GM12874 (cell line): ENCODE data around the gene ZEB2.

ENCODE experiments used
- TF ChIP-seq, protein P1 (sequence below): IDR thresholded peaks from 2 replicates; pipeline ENCODE4 v1.5.1; 2011; ENCODE audit warnings: low read depth, mild to moderate bottlenecking, control low read depth, low read length, moderate library complexity; ENCODE audit not compliant: insufficient read depth

ZEB2 gene

DNA sequence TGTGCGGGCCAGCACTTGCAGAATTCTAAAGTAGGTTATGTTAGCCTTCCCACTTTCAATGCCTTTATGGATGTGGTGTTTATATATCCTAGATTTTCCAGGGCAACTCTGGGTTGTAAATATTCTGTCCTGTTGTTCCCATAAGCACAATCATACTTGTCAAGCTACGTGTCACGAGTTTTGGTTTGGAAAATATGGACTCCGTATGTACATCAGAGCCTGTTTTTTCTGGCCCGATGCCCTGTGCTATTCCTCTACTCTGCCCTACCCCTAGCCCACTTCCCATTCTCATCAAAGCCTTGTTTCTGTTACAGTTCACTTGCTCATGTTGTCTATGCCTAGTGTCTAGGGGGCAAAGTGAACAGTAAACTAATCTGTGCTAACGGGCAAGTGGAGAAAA is 27.0 kb upstream of the ZEB2 start:
- TF ChIP-seq, protein P1, sequence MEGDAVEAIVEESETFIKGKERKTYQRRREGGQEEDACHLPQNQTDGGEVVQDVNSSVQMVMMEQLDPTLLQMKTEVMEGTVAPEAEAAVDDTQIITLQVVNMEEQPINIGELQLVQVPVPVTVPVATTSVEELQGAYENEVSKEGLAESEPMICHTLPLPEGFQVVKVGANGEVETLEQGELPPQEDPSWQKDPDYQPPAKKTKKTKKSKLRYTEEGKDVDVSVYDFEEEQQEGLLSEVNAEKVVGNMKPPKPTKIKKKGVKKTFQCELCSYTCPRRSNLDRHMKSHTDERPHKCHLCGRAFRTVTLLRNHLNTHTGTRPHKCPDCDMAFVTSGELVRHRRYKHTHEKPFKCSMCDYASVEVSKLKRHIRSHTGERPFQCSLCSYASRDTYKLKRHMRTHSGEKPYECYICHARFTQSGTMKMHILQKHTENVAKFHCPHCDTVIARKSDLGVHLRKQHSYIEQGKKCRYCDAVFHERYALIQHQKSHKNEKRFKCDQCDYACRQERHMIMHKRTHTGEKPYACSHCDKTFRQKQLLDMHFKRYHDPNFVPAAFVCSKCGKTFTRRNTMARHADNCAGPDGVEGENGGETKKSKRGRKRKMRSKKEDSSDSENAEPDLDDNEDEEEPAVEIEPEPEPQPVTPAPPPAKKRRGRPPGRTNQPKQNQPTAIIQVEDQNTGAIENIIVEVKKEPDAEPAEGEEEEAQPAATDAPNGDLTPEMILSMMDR, result no peak

DNA sequence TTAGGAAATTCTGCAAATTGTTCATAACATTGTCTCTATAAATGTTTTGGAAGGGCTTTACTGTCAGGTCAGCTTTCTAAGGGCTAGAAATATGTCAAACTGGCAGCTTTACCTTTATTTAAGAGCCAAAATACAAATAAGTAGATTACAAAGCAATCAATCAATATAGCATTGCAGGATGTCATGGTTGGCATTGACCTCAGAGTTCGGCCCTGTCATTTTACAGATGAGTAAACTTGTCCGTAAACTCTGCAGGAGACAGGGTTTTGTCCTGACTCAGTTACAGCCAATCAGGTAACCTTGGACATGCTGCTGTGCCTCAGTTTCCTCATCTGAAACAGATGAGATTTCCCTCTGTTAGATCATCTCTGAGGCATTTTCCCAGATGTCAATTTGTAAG is 25.9 kb upstream of the ZEB2 start:
- TF ChIP-seq, protein P1, result no peak

DNA sequence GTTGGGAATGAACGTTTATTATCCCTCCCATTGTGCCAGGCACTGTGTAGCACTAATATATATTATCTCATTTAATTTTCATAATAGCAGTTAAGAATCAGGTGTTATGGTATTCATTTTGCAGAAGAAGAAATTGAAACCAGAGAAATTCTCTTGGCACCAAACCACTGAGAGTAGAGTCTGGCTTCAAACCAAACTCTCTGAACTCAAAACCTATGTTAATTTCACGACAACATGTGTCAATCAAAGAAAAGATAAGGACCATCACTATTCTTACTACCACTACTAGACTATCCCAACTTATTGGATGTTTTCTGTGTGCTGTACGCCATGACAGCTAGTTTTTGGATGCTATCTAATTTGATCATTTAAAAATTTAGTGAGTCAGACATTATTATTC is 24.1 kb upstream of the ZEB2 start:
- TF ChIP-seq, protein P1, result no peak

DNA sequence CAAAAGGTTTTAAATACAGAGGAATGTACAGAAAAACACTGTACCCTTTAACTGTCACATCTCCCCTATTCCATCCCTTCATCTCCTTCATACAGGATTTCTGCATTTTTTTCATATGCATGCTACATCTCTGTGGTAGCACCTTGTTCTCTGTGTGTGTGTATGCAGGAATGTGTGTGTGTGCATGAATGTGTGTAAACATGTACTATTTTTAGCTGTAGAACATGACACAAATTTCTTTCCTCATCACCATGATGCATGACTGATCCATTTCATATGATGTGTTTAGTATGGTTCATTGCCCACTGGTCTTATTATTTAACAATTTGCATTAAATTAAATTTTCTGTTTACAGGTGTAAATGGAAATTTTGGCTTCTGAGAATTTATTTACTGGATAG is 21.5 kb upstream of the ZEB2 start:
- TF ChIP-seq, protein P1, result no peak

DNA sequence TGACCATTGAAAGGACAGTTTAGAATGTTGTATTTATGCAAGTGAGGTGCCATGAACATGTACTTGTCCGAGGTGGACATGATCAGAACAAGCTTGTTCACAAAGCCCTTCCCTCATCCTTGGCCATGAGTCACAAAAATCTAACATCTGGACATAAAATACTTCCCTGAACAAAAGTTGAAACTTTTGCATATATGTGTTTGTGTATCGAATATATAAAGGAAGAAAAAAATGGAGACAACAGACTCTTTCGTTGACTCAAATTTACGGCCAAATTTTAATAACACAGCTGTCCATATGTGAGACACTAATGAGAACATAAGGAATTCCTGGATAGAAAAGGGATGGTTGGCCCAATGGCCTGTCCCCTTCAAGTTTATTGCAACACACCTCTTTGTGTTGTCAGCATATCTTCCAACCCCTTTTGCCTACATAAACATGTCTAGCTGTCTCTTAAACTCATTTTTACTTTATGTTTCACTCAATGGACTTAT is 19.4 kb upstream of the ZEB2 start:
- TF ChIP-seq, protein P1, result no peak

DNA sequence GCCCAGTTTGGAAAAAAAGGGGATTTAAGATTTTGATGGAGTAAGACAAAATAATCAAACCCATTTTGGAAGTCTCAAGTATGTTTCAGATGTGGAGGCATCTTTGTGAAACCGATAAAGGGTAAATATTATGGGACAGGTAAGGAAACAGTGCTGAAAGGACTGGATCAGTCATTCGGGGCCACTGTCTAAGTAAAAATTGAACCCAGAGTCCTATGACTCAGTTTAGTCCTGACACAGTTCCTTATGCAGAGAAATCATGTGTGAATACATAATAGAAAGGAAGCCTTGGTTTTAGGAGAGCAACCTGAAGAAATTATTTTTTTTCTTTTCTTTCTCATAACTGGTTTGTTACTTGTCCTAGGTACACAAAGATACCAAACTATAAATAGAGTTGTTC is 15.4 kb upstream of the ZEB2 start:
- TF ChIP-seq, protein P1, result no peak

DNA sequence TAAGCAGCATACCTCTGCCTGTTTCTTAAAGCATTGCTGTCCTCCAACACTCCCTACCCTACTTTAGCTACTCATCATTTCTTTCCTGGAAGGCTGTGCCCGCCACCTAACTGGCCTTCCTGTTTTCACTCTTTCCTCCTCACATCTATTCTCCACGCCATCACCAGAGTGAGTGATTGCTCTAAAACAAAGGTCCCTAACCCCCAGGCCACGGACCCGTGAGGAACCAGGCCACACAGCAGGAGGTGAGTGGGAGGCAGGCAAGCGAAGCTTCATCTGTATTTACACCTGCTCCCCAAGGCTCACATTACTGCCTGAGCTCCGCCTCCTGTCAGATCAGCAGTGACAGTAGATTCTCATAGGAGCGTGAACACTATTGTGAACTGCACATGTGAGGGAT is 13.3 kb upstream of the ZEB2 start:
- TF ChIP-seq, protein P1, result no peak

DNA sequence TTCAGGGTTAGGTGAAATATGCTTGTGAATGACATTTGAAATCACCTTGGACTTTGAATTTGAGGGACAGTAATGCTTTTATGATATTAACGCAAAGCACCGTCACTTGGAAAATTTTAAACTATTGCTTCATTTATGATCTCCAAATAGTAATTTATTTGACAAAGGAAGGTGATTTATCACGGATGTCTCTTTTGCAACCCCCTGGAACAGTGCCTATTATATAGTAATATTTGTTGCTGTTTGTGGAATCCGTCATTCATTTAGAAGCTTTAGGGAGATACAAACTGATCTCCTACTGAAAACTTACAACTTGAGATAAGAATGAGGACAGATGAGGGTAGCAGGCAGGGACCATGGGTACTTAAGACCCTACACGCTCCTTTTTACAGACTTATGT is 10.7 kb upstream of the ZEB2 start:
- TF ChIP-seq, protein P1, result no peak
